Liver (tissue), 9 donors: Measurements from ENCODE around the gene ADCYAP1R1. TPM values are rescaled to one million over a fixed set of nuclear protein-coding genes. Genes with fewer than 3 reads are reported as not detected.

Experiments
- DNase-seq: peaks from one replicate; pipeline ENCODE4 v3.0.0-alpha.2; 2017; ENCODE audit warnings: low spot score
- H3K27ac ChIP-seq, 2 donors: one replicate each; pipeline ENCODE4 v1.7.0; 2013; ENCODE audit warnings: inconsistent platforms in 2 of 2, low read length in 2 of 2, control low read depth in 1 of 2, low read depth in 1 of 2, mild to moderate bottlenecking in 1 of 2
- H3K27me3 ChIP-seq, 4 donors: one replicate each; pipeline versions ENCODE4 v1.6.1 to v1.7.0; 2013; ENCODE audit warnings: low read length in 3 of 4, inconsistent platforms in 1 of 4, mild to moderate bottlenecking in 1 of 4, moderate library complexity in 1 of 4; ENCODE audit not compliant: control insufficient read depth in 4 of 4, insufficient read depth in 4 of 4
- H3K36me3 ChIP-seq, 4 donors: one replicate each; pipeline versions ENCODE4 v1.6.1 to v1.7.0; 2013; ENCODE audit warnings: low read length in 3 of 4, mild to moderate bottlenecking in 3 of 4, low read depth in 1 of 4, moderate library complexity in 1 of 4; ENCODE audit not compliant: control insufficient read depth in 4 of 4, insufficient read depth in 3 of 4
- H3K4me1 ChIP-seq, 4 donors: one replicate each; pipeline versions ENCODE4 v1.6.1 to v1.7.0; 2013; ENCODE audit warnings: low read length in 3 of 4, mild to moderate bottlenecking in 3 of 4, moderate library complexity in 1 of 4; ENCODE audit not compliant: control insufficient read depth in 4 of 4, insufficient read depth in 4 of 4
- H3K4me3 ChIP-seq, 3 donors: one replicate each; pipeline versions ENCODE4 v1.6.1 to v1.7.0; 2013; ENCODE audit warnings: low read length in 3 of 3, control low read depth in 1 of 3, low read depth in 1 of 3, mild to moderate bottlenecking in 1 of 3
- H3K9ac ChIP-seq, 2 donors: one replicate each; pipeline ENCODE4 v1.7.0; 2013; ENCODE audit warnings: low read length in 2 of 2, mild to moderate bottlenecking in 2 of 2, moderate library complexity in 2 of 2, control low read depth in 1 of 2, low read depth in 1 of 2
- H3K9me3 ChIP-seq, 4 donors: one replicate each; pipeline versions ENCODE4 v1.6.1 to v1.7.0; 2013; ENCODE audit warnings: low read length in 3 of 4; ENCODE audit not compliant: control insufficient read depth in 4 of 4
- ATF3 ChIP-seq: IDR thresholded peaks from 2 replicates; pipeline ENCODE4 v1.6.1; 2016; ENCODE audit warnings: antibody characterized with exemption
- CTCF ChIP-seq: fragments of 150-350 bp; IDR thresholded peaks from 2 replicates; pipeline ENCODE4 v1.5.1; 2017; ENCODE audit warnings: improper control_type of control experiment, low read depth, low read length; ENCODE audit not compliant: missing input control
- EGR1 ChIP-seq, 2 donors: IDR thresholded peaks; 2 replicates each; pipeline ENCODE4 v1.6.1; 2016 to 2018; ENCODE audit warnings: antibody characterized with exemption in 2 of 2, low read depth in 2 of 2
- FOXA1 ChIP-seq: IDR thresholded peaks from 2 replicates; pipeline ENCODE4 v1.6.1; 2016; ENCODE audit warnings: antibody characterized with exemption
- FOXA2 ChIP-seq: IDR thresholded peaks from 2 replicates; pipeline ENCODE4 v1.6.1; 2016; ENCODE audit warnings: antibody characterized with exemption
- GABPA ChIP-seq, 2 donors: IDR thresholded peaks in 1 of 2; conservative IDR thresholded peaks in 1 of 2; 2 replicates each; pipeline ENCODE4 v1.6.1; 2016; ENCODE audit warnings: antibody characterized with exemption in 2 of 2, mild to moderate bottlenecking in 1 of 2, moderate library complexity in 1 of 2
- HNF4A ChIP-seq, 2 donors: conservative IDR thresholded peaks; 2 replicates each; pipeline ENCODE4 v1.6.1; 2016; ENCODE audit warnings: antibody characterized with exemption in 2 of 2, mild to moderate bottlenecking in 2 of 2
- JUND ChIP-seq, 2 donors: IDR thresholded peaks; 2 replicates each; pipeline ENCODE4 v1.6.1; 2016; ENCODE audit warnings: antibody characterized with exemption in 2 of 2
- MAX ChIP-seq: IDR thresholded peaks from 2 replicates; pipeline ENCODE4 v1.6.1; 2016; ENCODE audit warnings: antibody characterized with exemption
- NR2F2 ChIP-seq: IDR thresholded peaks from 2 replicates; pipeline ENCODE4 v1.6.1; 2016; ENCODE audit warnings: antibody characterized with exemption
- RAD21 ChIP-seq, 2 donors: IDR thresholded peaks; 2 replicates each; pipeline ENCODE4 v1.6.1; 2016; ENCODE audit warnings: antibody characterized with exemption in 2 of 2, mild to moderate bottlenecking in 2 of 2
- REST ChIP-seq: IDR thresholded peaks from 2 replicates; pipeline ENCODE4 v1.6.1; 2016; ENCODE audit warnings: antibody characterized with exemption, mild to moderate bottlenecking
- RXRA ChIP-seq, 2 donors: IDR thresholded peaks; 2 replicates each; pipeline ENCODE4 v1.6.1; 2017 to 2018; ENCODE audit warnings: antibody characterized with exemption in 2 of 2, mild to moderate bottlenecking in 1 of 2
- SP1 ChIP-seq: IDR thresholded peaks from 2 replicates; pipeline ENCODE4 v1.6.1; 2018; ENCODE audit warnings: antibody characterized with exemption, mild to moderate bottlenecking
- TAF1 ChIP-seq: conservative IDR thresholded peaks from 2 replicates; pipeline ENCODE4 v1.6.1; 2016; ENCODE audit warnings: antibody characterized with exemption, mild to moderate bottlenecking
- YY1 ChIP-seq: IDR thresholded peaks from 2 replicates; pipeline ENCODE4 v1.6.1; 2016; ENCODE audit warnings: antibody characterized with exemption, mild to moderate bottlenecking
- whole genome bisulfite sequencing: extraction: QIAGEN DNeasy Blood & Tissue Kit; methylation state at CpG from one replicate; pipeline ENCODE4 v1.1.7; 2013; 5-methylcytosine and 5-hydroxymethylcytosine counted together
- polyA plus RNA-seq, 2 donors: library from polyadenylated mRNA; stranded (reverse) in 1 of 2; unstranded in 1 of 2; fragments of 200-250 nt in 1 of 2; fragments of >200 nt in 1 of 2; fragmentation: Nextera tagmentation in 1 of 2; extraction: Ambion mirVana in 1 of 2; gene quantifications; one replicate each; pipeline versions ENCODE4 v1.2.1 to v1.2.3, GENCODE V29; 2013 to 2015
- total RNA-seq, 2 donors: library from RNA; depleted of rRNA; stranded (reverse); fragments of >200 nt; gene quantifications; one replicate each; pipeline ENCODE4 v1.2.3, GENCODE V29; 2014
- TF ChIP-seq, protein P1 (sequence below): IDR thresholded peaks from 2 replicates; pipeline ENCODE4 v1.6.1; 2016; ENCODE audit warnings: antibody characterized with exemption
- donor health status: healthy.
- donor health status: healthy.
- donor health status: healthy.
- donor health status: healthy.
- donor health status: healthy.

ADCYAP1R1 gene
- total and polyA plus RNA-seq, 4 donors, result 0.05 to 0.67 (median 0.12) TPM; not detected in 1

GRCh38 chr7:31082017-31082416 is 29.9 kb downstream of the ADCYAP1R1 start:
- H3K4me3 ChIP-seq, result no peak overlapping the region
- no peak overlapping the region for H3K27ac ChIP-seq
- H3K27me3 ChIP-seq, result no peaks in the 10 kb centered on the region
- WGBS, result 64% methylated on average over 12 of the region's 12 CpGs
- H3K9me3 ChIP-seq, result no peaks in the 10 kb centered on the region
- DNase-seq, result no peak
- H3K9ac ChIP-seq, result no peak overlapping the region
- TF ChIP-seq HNF4A (conservative IDR thresholded peaks at IDR 0.05) (no peak), RXRA (IDR thresholded peaks at IDR 0.05) (no peak), NR2F2 (no peak), FOXA2 (no peak), REST (no peak), CTCF (no peak), MAX (no peak), RAD21 (IDR thresholded peaks at IDR 0.05) (no peak), FOXA1 (no peak), SP1 (no peak), ATF3 (no peak), JUND (IDR thresholded peaks at IDR 0.05) (no peak), GABPA (IDR thresholded peaks at IDR 0.05 in 1 of 2, conservative IDR thresholded peaks at IDR 0.05 in 1 of 2) (no peak), TAF1 (no peak), EGR1 (IDR thresholded peaks at IDR 0.05; ENCODE audit: low read depth in 2 of 2) (no peak)
- TF ChIP-seq, protein P1, sequence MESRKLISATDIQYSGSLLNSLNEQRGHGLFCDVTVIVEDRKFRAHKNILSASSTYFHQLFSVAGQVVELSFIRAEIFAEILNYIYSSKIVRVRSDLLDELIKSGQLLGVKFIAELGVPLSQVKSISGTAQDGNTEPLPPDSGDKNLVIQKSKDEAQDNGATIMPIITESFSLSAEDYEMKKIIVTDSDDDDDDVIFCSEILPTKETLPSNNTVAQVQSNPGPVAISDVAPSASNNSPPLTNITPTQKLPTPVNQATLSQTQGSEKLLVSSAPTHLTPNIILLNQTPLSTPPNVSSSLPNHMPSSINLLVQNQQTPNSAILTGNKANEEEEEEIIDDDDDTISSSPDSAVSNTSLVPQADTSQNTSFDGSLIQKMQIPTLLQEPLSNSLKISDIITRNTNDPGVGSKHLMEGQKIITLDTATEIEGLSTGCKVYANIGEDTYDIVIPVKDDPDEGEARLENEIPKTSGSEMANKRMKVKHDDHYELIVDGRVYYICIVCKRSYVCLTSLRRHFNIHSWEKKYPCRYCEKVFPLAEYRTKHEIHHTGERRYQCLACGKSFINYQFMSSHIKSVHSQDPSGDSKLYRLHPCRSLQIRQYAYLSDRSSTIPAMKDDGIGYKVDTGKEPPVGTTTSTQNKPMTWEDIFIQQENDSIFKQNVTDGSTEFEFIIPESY, result no peak
- H3K36me3 ChIP-seq, result no peaks in the 10 kb centered on the region
- H3K4me1 ChIP-seq, result peaks cover 0 to 3% (median 0%) of the 10 kb centered on the region in 4 donors

- H3K4me3 ChIP-seq, result no peak overlapping the region
- no peaks in the 10 kb centered on the region for H3K36me3 ChIP-seq
- H3K27me3 ChIP-seq, result peaks cover 0 to 2% (median 0%) of the 10 kb centered on the region in 4 donors
- H3K27ac ChIP-seq, result no peak overlapping the region
- H3K9ac ChIP-seq, result no peak overlapping the region
- peaks cover 0 to 3% (median 0%) of the 10 kb centered on the region in 4 donors for H3K4me1 ChIP-seq
- WGBS, result 52% methylated on average over 4 of the region's 4 CpGs
- H3K9me3 ChIP-seq, result no peaks in the 10 kb centered on the region
- no peak for DNase-seq
- TF ChIP-seq, protein P1, result no peak
- TF ChIP-seq GABPA (IDR thresholded peaks at IDR 0.05 in 1 of 2, conservative IDR thresholded peaks at IDR 0.05 in 1 of 2), result no peak
- TF ChIP-seq TAF1, result no peak
- TF ChIP-seq YY1, result no peak
- TF ChIP-seq EGR1 (IDR thresholded peaks at IDR 0.05; ENCODE audit: low read depth in 2 of 2), result no peak
- TF ChIP-seq HNF4A (conservative IDR thresholded peaks at IDR 0.05), result no peak
- TF ChIP-seq ATF3, result no peak
- TF ChIP-seq FOXA2, result no peak
- no peak for TF ChIP-seq RAD21 (IDR thresholded peaks at IDR 0.05)
- TF ChIP-seq REST, result no peak
- TF ChIP-seq MAX, result no peak
Measured at GRCh38 chr7:31082447-31082846, 30.3 kb downstream of the ADCYAP1R1 start.
